Medulla oblongata (tissue), 1 donor: ENCODE results near the gene GIMD1.
"Not testable (repeated sequence)": the region's sequence is repeated elsewhere in the genome, so short reads cannot be mapped to it uniquely, and the experiment has no call there.

Experiments
- DNase-seq: peaks from one replicate; pipeline ENCODE4 v3.0.0-alpha.2; 2015; ENCODE audit errors: extremely low spot score

GIMD1 gene

DNA sequence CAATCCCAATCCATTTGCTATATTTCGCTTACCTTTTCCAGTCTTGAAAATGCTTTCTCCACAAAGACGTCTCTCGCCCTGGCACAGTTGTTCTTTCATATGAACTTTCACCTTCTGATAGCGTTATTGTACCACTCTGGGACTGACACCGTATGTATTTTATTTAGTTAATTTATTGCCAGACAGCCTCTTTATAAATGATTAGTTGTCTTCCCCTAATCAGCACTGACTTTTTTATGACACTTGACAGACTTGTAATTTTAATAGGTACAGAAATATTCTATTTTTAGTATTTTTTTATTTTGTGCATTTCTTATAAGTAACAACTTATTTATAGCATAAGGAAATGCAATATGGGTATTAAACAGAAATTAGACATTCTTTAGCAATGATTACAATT, at the start of gene GIMD1:
TSS of gene GIMD1 (minus strand) at position 101 of the 400 bp plus-strand sequence. CDS start 1,343 bp downstream, outside the sequence.
- no peak for DNase-seq

DNA sequence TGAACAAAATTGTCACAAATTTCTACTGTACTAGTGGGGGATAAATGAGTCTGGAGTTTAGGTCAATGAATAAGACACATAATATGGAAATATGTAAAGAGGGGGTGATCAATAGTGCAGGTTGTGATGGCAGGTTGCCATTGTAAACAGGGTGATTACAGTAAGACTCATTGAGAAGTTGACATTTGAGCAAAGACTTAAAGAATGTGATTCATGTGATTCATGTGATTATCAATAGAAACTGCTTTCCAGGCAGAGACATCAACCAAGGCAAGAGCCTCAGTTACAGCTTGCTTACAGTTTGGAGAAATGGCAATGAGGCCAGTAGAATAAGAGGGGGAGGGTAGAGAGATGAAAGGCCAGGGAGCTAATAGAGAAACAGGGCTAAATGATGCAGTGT, 45.8 kb upstream of the GIMD1 start:
- DNase-seq: no peak

DNA sequence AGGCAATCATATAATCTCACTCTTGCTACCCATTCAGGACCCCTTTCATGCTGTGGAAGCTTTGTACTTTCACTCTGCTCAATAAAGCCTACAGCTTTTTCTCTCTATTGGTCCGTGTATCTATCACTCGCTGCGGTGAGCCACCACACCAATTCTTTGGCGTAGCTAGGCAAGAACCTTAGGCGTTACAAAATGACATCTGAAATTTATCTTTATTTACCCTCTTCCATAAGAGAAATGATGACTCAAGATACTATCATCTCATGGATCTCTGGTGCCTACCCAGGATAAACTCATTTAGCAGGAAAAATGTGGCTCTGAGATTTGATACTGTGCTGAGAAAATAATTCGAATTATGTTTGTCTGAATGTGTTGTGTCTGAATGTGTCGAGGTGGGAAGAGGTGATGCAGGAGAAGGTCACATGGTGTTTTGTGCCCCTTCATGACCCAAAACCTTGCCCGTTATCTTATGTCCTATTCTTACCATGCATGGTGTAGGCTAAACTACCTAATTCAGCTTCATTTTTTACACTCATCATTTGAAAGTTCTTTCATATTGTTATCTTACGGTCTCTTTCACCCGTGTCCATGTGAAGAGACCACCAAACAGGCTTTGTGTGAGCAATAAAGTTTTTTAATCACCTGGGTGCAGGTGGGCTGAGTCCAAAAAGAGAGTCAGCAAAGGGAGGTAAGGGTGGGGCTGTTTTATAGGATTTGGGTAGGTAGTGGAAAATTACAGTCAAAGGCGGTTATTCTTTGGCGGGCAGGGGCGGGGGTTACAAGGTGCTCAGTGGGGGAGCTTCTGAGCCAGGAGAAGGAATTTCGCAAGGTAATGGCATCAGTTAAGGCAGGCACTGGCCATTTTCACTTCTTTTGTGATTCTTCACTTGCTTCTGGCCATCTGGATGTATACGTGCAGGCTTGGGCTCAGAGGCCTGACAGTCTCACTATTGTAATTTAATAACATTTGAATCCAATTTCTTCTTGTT, 41.6 kb upstream of the GIMD1 start:
- DNase-seq: no peak

DNA sequence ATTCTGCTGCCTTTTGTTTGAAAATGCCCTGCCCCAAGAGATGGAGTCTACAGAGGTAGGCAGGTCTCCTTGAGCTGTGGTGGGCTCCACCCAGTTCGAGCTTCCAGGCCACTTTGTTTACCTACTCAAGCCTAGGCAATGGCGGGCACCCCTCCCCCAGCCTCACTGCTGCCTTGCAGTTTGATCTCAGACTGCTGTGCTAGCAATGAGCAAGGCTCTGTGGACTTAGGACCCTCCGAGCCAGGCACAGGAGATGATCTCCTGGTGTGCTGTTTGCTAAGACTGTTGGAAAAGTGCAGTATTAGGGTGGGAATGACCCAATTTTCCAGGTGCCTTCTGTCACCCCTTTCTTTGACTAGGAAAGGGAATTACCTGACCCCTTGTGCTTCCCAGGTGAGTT, 39.4 kb upstream of the GIMD1 start:
- DNase-seq: not testable (repeated sequence)

DNA sequence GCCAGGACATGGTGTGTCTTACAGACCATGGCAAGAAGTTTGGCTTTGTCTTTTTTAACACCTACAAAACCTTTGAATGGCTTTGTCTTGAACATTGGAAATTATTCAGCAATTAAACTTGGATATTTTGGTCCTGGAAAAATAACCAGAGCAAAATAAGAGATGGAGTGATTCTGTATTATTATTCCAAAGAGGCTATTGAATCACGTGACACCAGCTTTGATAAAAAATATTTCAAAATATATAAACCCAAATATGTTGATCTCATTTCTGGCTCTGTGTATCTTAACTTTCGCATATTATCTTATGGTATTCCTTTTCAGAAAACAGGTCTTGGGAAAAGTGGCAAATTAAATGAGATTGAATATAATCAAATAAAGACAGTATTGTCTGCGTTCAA, 32.6 kb upstream of the GIMD1 start:
- DNase-seq: no peak

GRCh38 chr4:106398898-106399297, 30.3 kb upstream of the GIMD1 start:
- DNase-seq: not testable (repeated sequence)

DNA sequence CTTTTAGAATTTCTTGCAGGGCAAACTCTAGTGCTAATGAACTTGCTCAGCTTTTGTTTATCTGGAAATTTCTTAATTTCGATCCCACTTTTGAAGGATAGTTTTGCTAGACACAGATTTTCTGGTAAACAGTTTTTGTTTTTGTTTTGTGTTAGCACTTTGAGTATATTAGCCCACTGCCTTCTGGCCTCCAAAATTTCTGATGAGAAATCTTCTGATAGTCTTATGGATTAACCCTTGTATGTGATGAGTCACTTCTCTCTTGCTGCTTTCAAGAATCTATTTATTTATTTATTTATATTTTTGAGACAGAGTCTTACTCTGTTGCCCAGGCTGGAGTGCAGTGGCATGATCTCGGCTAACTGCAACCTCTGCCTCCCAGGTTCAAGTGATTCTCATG, 27.0 kb upstream of the GIMD1 start:
- DNase-seq: no peak

DNA sequence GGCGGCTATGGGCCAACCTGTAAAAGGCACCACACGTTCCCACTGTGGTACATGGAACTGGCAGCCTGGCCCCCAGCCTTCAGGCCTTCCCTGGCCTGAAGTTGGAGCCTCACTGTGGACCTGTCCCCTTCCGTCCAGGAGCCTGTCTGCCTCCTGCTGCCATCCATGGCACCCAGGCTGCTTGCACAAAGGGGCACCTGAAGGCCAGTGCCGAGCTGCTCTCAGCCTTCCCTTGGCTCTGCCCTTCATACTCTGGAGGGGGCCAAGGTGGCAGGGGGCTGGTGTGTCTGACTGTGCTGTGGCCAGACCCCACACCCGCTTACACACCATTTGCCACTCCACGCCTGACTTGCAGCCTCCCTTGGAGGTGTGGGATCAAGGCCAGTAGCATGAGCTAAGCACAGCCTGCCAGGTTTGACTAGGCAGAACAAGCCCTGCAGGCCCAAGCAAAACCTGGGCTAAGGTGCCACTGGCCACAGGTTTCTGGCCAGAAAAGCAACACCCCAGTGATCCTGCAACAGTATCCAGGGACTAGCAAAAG, 17.3 kb upstream of the GIMD1 start:
- DNase-seq: no peak

- DNase-seq: no peak
Observed at GRCh38 chr4:106384878-106385277, 16.3 kb upstream of the GIMD1 start.

- DNase-seq: no peak
Observed at GRCh38 chr4:106380179-106380578, 11.6 kb upstream of the GIMD1 start.

DNA sequence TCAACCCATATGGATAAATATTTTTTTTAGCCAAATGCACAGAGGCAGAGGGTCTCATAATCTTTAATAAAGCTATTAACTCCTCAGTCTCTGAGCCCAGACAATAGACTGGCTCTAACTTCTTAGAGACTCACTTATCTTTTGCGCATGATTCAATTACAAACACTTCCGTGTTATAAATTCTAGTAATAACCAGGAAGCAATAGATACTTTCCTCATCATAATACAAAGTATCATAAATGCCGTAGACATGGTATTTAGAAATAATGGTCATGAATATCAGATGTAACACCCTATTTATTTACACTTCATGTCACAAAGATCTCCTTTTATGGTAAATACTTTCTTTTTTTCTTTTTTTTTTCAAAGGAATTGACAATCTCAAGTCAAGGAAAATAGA, 4.4 kb upstream of the GIMD1 start:
- no peak for DNase-seq

DNA sequence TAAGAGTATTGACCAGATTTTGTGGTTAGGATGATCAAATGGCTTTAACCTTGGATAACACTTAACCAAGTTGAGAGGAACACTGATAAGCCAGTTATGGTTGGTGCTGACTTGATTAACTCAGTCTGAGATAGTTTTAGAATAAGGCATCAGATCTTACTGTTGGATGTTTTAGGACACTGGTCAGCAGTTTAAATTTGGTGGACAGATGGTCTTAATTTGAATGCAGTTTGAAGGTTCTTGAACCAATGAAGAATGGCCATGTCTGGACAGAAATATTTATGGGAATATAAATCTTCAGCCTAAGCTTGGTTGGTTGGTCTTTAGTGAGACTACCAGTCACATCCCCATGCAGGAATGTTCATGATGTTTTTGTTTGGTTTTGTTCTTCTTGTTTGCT, 2.6 kb upstream of the GIMD1 start:
- DNase-seq: no peak

GRCh38 chr4:106370214-106370613, 1.6 kb upstream of the GIMD1 start:
- DNase-seq: no peak

DNA sequence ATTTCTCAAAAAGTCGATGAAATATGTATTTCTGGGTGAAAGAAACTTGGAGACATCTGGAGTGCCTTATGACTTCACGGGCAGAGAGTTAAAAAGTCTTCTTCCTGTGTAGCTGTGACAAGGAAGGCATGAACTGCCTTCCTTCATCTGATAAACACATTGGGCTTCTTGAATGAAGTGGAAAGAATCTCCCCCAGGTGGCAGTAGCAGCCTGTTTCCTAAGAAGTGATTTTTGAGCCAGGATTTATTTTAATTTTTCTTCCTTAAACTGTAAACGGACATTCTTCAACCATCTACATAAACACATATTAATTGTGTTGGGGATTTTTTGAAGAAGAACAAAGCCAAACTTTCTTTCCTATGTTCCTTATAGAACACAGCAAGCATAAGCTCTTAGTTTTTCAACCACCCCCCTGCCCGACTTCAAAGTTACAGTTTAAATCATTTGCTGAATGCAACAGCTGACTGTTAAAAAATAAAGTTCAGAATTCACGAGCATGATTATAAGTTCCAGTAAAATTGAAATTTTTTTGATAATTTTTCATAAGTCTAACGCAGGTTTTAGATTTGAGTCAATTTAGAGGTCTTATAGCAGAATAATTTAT, 980 bp upstream of the GIMD1 start:
- peak; percentile 59 for DNase-seq

GRCh38 chr4:106367072-106367471, 1.5 kb downstream of the GIMD1 start:
- DNase-seq: no peak

GRCh38 chr4:106366026-106366425, 2.6 kb downstream of the GIMD1 start:
- DNase-seq: no peak

DNA sequence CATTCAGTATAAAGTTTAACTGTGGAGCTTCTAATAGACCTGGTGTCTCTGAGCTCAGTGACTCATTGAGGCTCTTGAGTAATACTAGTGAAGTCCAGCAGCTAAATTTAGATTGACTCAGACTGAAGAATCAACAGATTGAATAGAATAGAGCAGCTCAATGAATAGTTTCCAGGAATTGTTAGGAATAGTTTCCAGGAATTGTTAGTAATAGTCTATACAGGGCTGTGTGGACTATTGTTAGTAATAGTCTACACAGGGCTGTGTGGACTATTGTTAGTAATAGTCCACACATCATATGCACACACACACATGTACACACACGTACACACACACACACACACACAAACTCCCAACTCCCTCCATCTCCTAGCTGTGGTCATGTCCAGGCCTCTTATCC, 3.0 kb downstream of the GIMD1 start:
- DNase-seq: no peak

DNA sequence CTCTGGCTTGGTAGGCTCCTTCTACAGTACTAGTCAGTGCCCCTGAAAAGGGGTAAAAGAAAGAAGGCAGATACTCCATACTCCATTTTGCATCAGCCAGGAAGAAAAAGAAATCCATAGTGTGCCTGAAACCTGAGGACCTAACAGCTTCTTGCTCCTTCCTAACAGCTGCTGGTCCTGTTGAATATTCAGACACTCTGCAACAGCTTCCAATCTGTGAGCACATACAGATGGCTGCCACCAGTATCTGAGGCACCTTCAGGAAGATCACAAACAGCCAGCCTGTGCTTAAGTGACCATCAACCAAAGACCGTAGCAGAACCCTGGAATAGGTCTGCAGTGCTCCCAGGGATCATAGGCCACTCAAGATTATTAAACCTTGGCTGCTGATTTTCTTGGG, 4.3 kb downstream of the GIMD1 start:
- DNase-seq: no peak

DNA sequence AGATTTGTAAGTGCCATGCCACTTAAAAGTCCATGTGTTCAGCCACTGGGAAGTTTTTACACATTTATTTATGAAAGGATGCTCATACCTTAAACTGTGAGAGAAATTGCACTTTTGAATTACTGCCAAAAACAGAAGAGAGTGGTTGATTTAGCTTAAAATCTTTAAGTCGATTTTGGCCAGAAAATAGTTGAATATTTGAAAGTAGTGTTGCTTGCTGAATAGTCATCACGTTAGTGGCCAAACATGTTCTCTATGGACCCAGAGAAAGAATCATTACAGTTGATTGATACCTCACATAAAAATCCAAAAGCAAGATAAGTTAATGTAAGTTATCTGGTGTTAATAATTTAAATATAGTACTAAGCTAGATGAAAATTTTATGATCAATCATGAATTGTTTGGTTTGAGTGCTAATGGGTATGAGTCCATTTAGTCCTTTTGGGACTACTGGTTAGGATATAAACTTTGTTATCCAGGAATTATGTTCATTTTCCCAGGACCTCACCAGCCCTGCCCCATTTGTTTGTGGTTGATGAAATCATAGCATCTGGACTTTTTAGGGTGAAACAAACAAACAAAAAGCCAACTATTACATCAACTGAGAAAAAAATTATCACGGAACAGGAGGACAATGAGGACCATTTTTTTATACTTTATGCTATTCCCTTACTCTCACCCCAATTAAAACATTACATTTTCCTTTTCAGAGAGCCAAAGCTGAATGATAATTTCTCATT, 6.3 kb downstream of the GIMD1 start:
- no peak for DNase-seq

GRCh38 chr4:106358899-106359298, 9.7 kb downstream of the GIMD1 start:
- no peak for DNase-seq

- DNase-seq: no peak
Observed at GRCh38 chr4:106355193-106355592, 13.4 kb downstream of the GIMD1 start.

DNA sequence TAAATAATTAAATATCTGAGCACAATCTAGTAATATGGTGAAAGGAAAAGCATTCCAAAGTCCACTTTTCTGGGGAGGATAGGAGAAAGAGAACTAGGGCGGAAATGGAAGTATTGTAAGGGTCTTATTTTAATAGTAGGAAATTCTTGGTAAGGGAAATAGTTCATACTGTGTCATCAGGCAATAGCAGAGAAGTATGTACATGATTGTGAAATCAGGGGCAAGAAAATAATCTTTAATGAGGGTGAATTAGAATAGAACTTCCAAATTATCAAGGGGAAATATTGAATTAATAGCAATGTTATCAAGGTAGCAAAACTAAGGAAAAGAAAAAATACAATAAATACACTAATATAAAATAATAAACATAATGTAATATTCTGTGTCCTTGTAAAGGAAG, 14.8 kb downstream of the GIMD1 start:
- no peak for DNase-seq
